Stimulated activated naive CD8-positive, alpha-beta T cell treated with anti-CD3 and anti-CD28 coated beads, Interleukin-15, Interleukin-2, amounts not matched to agents 100 ng/mL and 50 ng/mL, for 24 hours (primary cell): ENCODE results near the gene HOATZ.

Experiments
- H3K27ac Mint-ChIP-seq: one replicate; pipeline ENCODE4 v1.8.0; 2021; ENCODE audit warnings: mild to moderate bottlenecking, mixed read lengths
- H3K27me3 Mint-ChIP-seq: one replicate; pipeline ENCODE4 v1.8.0; 2021; ENCODE audit warnings: mixed read lengths
- H3K36me3 Mint-ChIP-seq: one replicate; pipeline ENCODE4 v1.8.0; 2021; ENCODE audit warnings: low read depth, mixed read lengths
- H3K4me1 Mint-ChIP-seq: one replicate; pipeline ENCODE4 v1.8.0; 2021; ENCODE audit warnings: low read depth, mixed read lengths
- H3K4me3 Mint-ChIP-seq: one replicate; pipeline ENCODE4 v1.8.0; 2021; ENCODE audit warnings: mild to moderate bottlenecking, mixed read lengths
- H3K9me3 Mint-ChIP-seq: one replicate; pipeline ENCODE4 v1.8.0; 2021; ENCODE audit warnings: mixed read lengths

Gene HOATZ

DNA sequence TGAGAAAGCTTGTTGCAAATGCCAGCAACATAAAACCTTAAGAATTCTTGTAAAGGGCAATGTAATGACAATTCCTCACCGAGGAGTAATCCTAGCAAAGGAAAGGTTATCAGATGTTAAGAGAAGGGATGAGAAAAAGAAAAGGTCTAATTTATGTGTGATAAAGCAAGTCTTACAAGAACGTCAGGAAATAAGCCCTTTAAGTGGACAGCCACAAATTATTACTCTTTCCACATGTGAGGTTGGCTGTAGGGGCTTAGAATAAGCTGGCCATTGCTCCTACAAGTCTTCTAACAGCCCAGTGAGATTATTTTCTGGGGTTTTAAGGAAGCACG is 35.3 kb downstream of the HOATZ start:
- Mint-ChIP-seq H3K4me1 (no peaks in the 10 kb centered on the region), H3K27me3 (peaks cover 7% of the 10 kb centered on the region), H3K4me3 (no peak overlapping the region), H3K27ac (no peak overlapping the region), H3K9me3 (no peaks in the 10 kb centered on the region), H3K36me3 (peaks cover 34% of the 10 kb centered on the region)

DNA sequence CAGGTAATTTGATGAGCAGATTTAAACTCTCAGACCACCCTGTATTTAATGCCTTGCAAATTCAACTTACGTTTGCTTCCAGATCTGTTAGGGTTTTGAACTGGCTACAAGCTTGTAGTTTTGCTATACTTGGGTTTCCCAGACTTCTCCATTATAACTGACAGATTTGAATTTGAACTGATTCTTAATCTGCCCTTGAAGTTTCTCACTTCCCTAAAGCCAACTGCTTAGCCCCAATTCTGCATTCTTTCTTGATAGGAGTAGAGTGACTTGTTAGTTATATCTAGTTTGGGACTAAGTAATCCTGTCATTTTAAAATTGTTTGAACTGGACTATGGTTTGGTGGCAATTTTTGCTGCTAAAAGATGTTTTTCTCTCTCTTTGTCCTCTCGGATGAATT is 35.7 kb downstream of the HOATZ start:
- Mint-ChIP-seq H3K36me3 (peaks cover 34% of the 10 kb centered on the region), H3K4me1 (no peaks in the 10 kb centered on the region), H3K27me3 (peaks cover 4% of the 10 kb centered on the region), H3K4me3 (no peak overlapping the region), H3K27ac (no peak overlapping the region), H3K9me3 (peaks cover 1% of the 10 kb centered on the region)

DNA sequence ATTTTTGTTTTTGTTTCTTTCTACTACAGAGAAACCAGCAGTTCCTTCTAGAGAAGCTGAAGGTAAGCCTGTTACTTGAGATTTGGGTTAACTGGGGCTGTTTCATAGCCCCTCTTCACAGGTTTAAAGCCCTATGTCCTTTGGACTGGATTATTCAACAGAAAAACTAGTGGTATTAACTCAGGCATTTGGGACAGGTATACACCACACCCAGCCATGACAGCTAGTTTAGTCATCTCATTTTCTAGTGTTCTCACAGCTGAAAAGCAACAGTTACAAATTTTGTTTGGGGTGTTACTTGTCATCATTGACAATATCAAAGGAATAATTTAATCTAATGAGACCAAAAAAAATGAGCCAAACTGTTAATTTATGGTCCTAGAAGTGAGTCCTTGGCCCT is 40.0 kb downstream of the HOATZ start:
- no peaks in the 10 kb centered on the region for H3K27me3 Mint-ChIP-seq
- no peak overlapping the region for H3K4me3 Mint-ChIP-seq
- H3K4me1 Mint-ChIP-seq, result no peaks in the 10 kb centered on the region
- H3K27ac Mint-ChIP-seq, result no peak overlapping the region
- peaks cover 9% of the 10 kb centered on the region for H3K9me3 Mint-ChIP-seq
- peaks cover 39% of the 10 kb centered on the region for H3K36me3 Mint-ChIP-seq

DNA sequence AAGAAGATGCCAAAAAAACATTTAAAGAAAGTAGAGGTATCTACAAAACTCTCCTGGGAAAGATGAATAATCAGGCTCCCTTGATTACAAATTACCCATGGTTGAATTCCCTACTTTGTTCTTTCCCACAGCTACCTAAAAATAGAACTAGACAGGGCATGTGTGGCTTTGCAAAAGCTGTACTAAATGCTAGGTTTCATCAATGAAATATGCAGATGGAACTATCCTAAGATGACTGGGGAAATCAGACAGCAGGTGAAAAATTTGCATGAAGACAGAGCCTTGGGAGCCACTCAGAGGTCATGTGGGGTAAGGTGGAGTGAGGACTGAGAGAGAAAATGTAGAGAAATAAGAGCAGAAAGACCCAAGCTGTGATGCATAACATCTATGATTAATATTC is 40.7 kb downstream of the HOATZ start:
- Mint-ChIP-seq H3K36me3 (peaks cover 34% of the 10 kb centered on the region), H3K4me1 (no peaks in the 10 kb centered on the region), H3K27ac (no peak overlapping the region), H3K27me3 (no peaks in the 10 kb centered on the region), H3K9me3 (peaks cover 9% of the 10 kb centered on the region), H3K4me3 (no peak overlapping the region)

DNA sequence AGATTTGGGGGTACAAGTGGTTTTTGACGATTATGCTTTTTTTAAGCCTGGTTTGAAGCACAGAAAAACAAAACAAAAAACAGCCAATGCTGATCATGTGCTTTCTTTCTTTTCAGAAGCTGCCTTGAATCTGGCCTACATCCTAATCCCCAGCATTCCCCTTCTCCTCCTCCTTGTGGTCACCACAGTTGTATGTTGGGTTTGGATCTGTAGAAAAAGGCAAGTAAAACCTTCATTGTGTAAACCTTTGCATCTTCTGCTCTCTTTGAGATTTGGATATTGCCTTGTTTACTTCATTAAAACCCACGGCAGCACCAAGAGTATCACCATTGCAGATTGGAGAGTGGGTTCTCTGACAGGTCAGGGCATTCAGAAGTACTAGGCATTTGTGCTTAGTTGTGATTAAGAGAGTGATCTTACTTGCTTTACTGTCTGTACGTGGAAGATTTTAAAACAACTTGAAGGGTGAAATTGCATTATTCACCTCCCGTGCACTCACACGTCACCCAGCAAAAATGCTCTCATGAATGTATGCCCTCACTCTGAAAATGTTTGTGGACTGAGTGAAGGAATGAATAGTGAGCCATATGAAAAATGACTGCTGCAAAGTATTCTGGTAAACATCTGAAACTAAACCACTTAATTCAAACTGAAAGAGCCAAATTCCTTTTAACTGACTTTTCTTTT is 43.0 kb downstream of the HOATZ start:
- Mint-ChIP-seq H3K36me3 (peaks cover 34% of the 10 kb centered on the region), H3K9me3 (peaks cover 9% of the 10 kb centered on the region), H3K27ac (no peak overlapping the region), H3K4me1 (no peaks in the 10 kb centered on the region), H3K27me3 (no peaks in the 10 kb centered on the region), H3K4me3 (no peak overlapping the region)

DNA sequence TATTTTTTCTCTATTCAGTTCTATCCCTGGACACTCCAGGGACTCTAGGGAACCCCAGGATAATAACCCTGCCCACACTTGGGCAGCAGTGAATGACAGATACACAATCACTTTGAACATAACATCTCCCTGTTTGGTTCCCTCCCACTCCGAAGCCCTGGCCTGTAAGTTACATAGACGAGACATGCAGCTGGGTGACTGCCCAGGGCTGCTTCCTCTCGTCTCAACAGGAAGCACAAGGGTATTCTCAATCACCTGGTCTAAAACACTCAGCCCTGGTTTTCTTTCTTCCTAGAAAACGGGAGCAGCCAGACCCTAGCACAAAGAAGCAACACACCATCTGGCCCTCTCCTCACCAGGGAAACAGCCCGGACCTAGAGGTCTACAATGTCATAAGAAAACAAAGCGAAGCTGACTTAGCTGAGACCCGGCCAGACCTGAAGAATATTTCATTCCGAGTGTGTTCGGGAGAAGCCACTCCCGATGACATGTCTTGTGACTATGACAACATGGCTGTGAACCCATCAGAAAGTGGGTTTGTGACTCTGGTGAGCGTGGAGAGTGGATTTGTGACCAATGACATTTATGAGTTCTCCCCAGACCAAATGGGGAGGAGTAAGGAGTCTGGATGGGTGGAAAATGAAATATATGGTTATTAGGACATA is 45.4 kb downstream of the HOATZ start:
- Mint-ChIP-seq H3K27me3 (no peaks in the 10 kb centered on the region), H3K4me1 (no peaks in the 10 kb centered on the region), H3K36me3 (peaks cover 26% of the 10 kb centered on the region), H3K27ac (no peak overlapping the region), H3K4me3 (no peak overlapping the region), H3K9me3 (peaks cover 9% of the 10 kb centered on the region)

DNA sequence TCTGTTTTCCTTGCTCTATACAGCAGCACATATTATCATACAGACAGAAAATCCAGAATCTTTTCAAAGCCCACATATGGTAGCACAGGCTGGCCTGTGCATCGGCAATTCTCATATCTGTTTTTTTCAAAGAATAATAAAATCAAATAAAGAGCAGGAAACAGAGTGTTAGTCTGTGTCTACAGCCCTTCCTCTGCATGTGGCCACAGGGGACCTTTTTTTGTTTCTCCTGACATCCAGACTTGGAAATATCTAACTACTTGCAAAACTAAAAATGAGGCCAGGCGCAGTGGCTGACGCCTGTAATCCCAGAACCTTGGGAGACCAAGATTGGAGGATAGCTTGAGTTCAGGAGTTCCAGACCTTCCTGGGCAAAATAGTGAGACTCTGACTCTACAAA is 46.2 kb downstream of the HOATZ start:
- Mint-ChIP-seq H3K4me3 (no peak overlapping the region), H3K27ac (no peak overlapping the region), H3K27me3 (no peaks in the 10 kb centered on the region), H3K36me3 (peaks cover 17% of the 10 kb centered on the region), H3K9me3 (peaks cover 3% of the 10 kb centered on the region), H3K4me1 (no peaks in the 10 kb centered on the region)

DNA sequence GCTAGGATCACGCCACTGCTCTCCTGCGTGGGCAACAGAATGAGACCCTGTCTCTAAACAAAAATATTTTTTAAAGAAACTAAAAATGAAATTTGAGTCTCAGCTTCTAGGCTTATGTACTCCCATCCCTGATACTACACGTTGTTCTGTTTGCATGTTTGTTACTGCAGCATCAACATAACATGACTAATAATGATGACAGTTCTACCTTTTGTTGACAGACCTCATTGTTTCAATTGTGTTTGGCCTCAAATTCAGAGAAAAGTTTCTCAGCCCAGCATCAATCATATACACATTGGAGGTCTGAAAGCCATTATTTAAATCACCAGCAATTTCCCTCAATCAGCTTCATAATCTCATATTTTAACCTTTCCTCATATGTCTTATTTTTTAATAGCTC is 46.7 kb downstream of the HOATZ start:
- Mint-ChIP-seq H3K4me1 (no peaks in the 10 kb centered on the region), H3K36me3 (peaks cover 12% of the 10 kb centered on the region), H3K4me3 (no peak overlapping the region), H3K9me3 (no peaks in the 10 kb centered on the region), H3K27ac (no peak overlapping the region), H3K27me3 (no peaks in the 10 kb centered on the region)

DNA sequence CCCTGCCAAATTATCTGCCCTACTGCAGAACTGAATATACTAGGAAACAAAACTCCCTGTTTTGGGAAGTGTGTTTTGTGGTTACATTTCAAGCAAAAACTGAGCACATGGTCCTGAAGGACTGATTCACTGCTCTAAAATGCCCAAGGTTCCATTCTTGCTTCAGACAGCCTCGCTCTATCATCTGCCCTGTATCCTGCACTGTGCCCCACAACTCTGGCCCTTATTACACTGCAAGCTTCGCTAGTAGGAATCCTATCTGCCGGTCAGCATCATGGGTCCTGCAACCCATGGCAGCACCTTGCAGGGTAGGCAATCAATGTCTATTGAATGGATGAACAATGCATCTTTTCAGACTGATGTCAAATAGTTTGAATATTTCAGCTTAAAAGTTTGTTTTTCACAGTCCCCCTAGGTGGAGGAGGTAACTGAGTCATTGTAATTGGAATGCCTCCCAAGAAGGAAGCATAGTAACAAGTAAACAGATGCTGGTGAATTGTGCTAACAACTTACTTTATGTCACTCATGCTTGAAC is 47.3 kb downstream of the HOATZ start:
- Mint-ChIP-seq H3K27ac (no peak overlapping the region), H3K4me3 (no peak overlapping the region), H3K9me3 (no peaks in the 10 kb centered on the region), H3K36me3 (peaks cover 7% of the 10 kb centered on the region), H3K4me1 (no peaks in the 10 kb centered on the region), H3K27me3 (no peaks in the 10 kb centered on the region)

DNA sequence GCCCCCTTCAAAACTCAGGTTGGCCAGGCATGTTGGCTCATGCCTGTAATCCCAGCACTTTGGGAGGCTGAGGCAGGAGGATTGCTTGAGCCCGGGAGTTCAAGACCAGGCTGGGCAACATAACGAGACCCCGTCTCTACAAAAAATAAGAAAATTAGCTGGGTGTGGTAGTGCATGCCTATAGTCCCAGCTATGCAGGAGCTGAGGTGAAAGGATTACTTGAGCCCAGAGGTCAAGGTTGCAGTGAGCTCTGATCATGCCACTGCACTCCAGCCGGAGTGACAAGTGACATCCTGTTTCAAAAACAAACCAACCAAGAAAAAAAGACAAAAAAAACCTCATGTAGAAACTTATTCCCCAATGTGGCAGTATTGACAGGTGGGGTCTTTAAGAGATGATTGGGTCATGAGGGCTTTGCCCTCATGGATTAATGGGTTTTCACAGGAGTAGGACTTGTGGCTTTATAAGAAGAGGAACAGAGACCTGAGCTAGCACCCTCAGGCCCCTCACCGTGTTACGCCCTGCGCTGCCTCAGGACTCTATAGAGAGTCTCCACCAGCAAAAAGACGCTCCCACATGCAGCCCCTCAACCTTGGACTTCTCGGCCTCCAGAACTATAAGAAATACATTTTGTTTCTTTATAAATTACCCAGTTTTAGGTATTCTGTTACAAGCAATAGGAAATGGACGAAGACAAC is 48.3 kb downstream of the HOATZ start:
- Mint-ChIP-seq H3K27ac (no peak overlapping the region), H3K36me3 (no peaks in the 10 kb centered on the region), H3K27me3 (no peaks in the 10 kb centered on the region), H3K4me3 (no peak overlapping the region), H3K4me1 (no peaks in the 10 kb centered on the region), H3K9me3 (no peaks in the 10 kb centered on the region)

DNA sequence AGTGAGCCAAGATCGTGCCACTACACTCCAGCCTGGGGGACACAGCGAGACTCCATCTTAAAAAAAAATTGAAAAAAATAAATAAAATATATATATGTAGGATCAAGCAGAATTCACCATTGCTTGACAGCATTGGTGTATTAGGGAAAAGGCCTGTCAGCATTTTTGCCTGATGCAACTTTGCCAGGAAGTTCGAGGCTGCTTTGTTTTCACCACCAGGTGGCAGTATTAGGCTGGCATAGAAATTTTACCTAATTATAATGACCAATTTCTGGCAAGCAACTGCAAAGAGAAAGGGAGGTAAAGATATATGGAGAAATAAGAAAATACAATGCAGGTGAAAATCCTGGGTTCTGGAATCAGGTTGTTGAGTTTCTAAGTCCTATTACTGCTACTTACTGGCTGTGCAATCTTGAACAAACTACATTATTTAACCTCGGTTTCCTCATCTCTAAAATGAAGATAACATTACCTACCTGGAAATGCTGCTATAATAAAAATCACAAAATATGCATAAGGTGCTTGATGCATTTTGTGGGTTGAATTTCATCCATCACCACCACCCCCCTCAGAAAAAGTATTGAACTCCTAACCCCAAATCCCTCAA is 50.6 kb downstream of the HOATZ start:
- Mint-ChIP-seq H3K4me1 (no peaks in the 10 kb centered on the region), H3K27me3 (no peaks in the 10 kb centered on the region), H3K36me3 (no peaks in the 10 kb centered on the region), H3K4me3 (no peak overlapping the region), H3K27ac (no peak overlapping the region), H3K9me3 (no peaks in the 10 kb centered on the region)

DNA sequence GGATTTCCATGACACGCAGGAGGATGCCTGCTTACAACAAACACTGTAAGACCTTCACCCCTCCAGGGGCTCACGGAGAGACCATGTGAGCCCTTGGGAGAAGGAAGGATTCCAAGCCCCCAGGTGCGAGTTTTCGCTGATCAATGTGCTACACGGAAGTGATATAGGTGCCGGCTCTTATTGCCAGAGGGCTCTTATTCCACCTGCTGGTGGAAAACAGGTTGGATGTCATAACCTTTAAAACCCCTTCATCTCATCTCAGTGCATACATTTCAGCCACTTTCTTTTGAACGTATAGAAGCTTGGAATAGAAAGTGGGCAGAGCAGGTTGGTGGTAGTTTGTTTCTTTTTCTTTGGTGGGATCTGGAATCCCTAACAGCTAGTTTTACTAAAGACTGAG is 51.7 kb downstream of the HOATZ start:
- no peaks in the 10 kb centered on the region for H3K4me1 Mint-ChIP-seq
- H3K27me3 Mint-ChIP-seq, result peaks cover 3% of the 10 kb centered on the region
- H3K36me3 Mint-ChIP-seq, result no peaks in the 10 kb centered on the region
- H3K9me3 Mint-ChIP-seq, result no peaks in the 10 kb centered on the region
- H3K27ac Mint-ChIP-seq, result no peak overlapping the region
- H3K4me3 Mint-ChIP-seq, result no peak overlapping the region

DNA sequence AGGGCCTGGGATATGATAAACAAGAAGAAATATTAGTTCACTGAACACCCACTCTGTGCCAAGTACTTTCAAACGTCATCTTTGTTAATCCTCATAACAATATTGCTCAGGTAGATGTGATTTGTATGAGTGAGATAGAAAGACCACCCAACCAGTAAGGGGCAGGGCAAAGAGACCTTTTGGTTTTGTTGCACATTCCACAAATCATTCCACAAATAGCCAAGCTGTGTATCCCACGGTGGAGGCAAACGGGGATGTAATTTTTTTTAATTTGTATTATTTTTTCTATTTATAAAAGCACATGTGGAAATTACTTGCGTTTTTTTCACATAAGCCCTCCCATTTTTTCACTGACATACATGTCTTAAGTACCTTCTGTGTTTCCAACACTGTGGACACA is 54.9 kb downstream of the HOATZ start:
- Mint-ChIP-seq H3K27ac (no peak overlapping the region), H3K27me3 (peaks cover 4% of the 10 kb centered on the region), H3K36me3 (no peaks in the 10 kb centered on the region), H3K4me1 (no peaks in the 10 kb centered on the region), H3K9me3 (no peaks in the 10 kb centered on the region), H3K4me3 (no peak overlapping the region)

DNA sequence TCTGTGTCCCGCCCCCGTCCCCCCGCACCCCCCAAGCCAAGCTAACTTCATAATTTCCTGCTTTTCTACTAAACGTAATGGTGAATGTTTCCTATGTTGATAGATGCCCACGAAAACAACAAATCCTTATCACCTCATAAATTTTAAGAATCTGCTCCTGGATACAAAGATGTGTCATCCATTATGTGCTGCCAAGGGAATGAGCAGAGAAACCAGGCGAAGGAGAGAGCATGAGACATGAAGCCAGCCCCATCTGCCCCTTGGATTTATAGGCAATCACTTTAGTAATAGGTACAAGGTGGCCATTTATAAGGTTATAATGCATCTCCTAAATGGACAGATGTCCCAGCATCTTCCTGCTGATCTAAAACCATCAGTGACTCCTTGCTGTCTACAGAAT is 56.2 kb downstream of the HOATZ start:
- H3K27me3 Mint-ChIP-seq, result peaks cover 4% of the 10 kb centered on the region
- H3K4me3 Mint-ChIP-seq, result no peak overlapping the region
- no peaks in the 10 kb centered on the region for H3K9me3 Mint-ChIP-seq
- peaks cover 5% of the 10 kb centered on the region for H3K4me1 Mint-ChIP-seq
- no peak overlapping the region for H3K27ac Mint-ChIP-seq
- H3K36me3 Mint-ChIP-seq, result no peaks in the 10 kb centered on the region

DNA sequence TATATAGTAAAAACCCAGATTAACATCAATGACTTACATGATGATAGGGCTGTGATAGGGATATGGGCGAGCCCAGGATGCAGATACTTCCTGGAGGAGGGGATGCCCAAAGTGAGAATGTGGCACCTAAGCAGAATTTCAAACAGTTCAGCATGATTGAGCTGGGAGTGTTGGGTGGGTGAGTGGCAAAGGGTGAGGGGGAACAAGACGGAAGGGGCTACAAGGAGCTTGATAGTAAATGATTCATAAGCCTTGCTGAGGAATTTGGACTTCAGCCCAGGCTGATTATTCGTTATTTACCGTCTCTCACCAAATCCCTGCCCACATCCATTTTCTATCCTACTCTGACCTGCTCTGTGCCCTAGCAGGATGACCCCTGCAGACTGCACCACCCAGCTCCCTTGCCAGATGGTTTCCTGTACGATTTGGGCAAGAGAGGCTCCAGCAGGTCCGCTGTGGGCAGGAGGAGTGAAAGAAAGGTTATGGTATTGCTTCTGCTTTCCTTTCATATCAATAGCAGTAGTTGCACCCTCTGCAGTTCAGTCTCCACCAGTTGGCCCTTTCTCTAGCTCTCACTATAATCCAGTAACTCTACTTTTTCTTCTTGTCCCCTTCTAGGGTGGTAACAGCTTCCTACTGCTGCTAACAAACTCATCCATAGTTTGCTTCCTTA is 57.4 kb downstream of the HOATZ start:
- Mint-ChIP-seq H3K4me1 (peaks cover 5% of the 10 kb centered on the region), H3K27me3 (peaks cover 4% of the 10 kb centered on the region), H3K9me3 (no peaks in the 10 kb centered on the region), H3K36me3 (no peaks in the 10 kb centered on the region), H3K27ac (no peak overlapping the region), H3K4me3 (no peak overlapping the region)
